GM12878 (cell line): ENCODE data around the gene BAIAP2L1. TPM values are rescaled to one million over a fixed set of nuclear protein-coding genes. Genes with fewer than 3 reads are reported as not detected.

Source experiments
- ATAC-seq: fragments of 200-7000 bp; cut with Tn5 transposase; 3 replicates; pipeline ENCODE4 v1.9.1; 2020; ENCODE audit warnings: mild to moderate bottlenecking, moderate library complexity
- BruUV-seq: library from RNA; stranded (reverse); fragments of 400-500 nt; replicated peaks from 2 replicates; lab custom pipeline; 2021; lab: Mats Ljungman, UMichigan
- CTCF ChIA-PET: fragments of 300-600 bp; sonication (Branson Sonifier 250); formaldehyde crosslinking; extraction: SDS; loops from one replicate; lab custom pipeline; 2021; ENCODE audit warnings: inconsistent platforms; lab: Yijun Ruan, JAX
- POLR2A ChIA-PET: fragments of 350-600 bp; formaldehyde crosslinking; extraction: SDS; loops from one replicate; lab custom pipeline; 2021; ENCODE audit warnings: inconsistent platforms; lab: Charles Lee
- RAD21 ChIA-PET: fragments of 300-600 bp; sonication (Branson Sonifier 250); formaldehyde crosslinking; loops from one replicate; lab custom pipeline; 2023; ENCODE audit warnings: antibody characterized with exemption; ENCODE audit not compliant: unreplicated experiment; lab: Charles Lee
- SMC1A ChIA-PET: fragments of 300-600 bp; sonication (Branson Sonifier 250); formaldehyde crosslinking; loops from one replicate; lab custom pipeline; 2023; ENCODE audit not compliant: unreplicated experiment, uncharacterized antibody; lab: Charles Lee
- DNase-seq: peaks from one replicate; pipeline ENCODE4 v3.0.0-alpha.2; 2011; ENCODE audit warnings: low read depth, low spot score
- FAIRE-seq: peaks from 3 replicates; lab custom pipeline; 2011; peaks lifted over from hg19 to GRCh38; lab: Jason Lieb, UNC
- H2AFZ ChIP-seq: 2 replicates; pipeline ENCODE4 v1.6.0; 2011; ENCODE audit warnings: low read depth, low read length, control low read depth; ENCODE audit not compliant: control insufficient read depth
- H3K27ac ChIP-seq: 2 replicates; pipeline ENCODE4 v1.5.1; 2011; ENCODE audit warnings: control low read depth; ENCODE audit not compliant: control insufficient read depth, insufficient read depth
- H3K27me3 ChIP-seq, 2 experiments: replicated peaks in 1 of 2; 2 replicates each; pipeline versions ENCODE4 v1.6.0 to v1.6.1; 2011; ENCODE audit warnings: low read length in 1 of 2; ENCODE audit not compliant: control insufficient read depth in 2 of 2, insufficient read depth in 2 of 2
- H3K36me3 ChIP-seq, 2 experiments: 2 replicates each; pipeline ENCODE4 v1.5.1; 2011; ENCODE audit warnings: low read length in 1 of 2; ENCODE audit not compliant: control insufficient read depth in 2 of 2, insufficient read depth in 2 of 2
- H3K4me1 ChIP-seq: 2 replicates; pipeline ENCODE4 v1.6.1; 2011; ENCODE audit warnings: mild to moderate bottlenecking, low read length, moderate library complexity, mixed read lengths; ENCODE audit not compliant: control insufficient read depth, insufficient read depth
- H3K4me2 ChIP-seq: 2 replicates; pipeline ENCODE4 v1.6.0; 2011; ENCODE audit warnings: control low read depth; ENCODE audit not compliant: control insufficient read depth, insufficient read depth
- H3K4me3 ChIP-seq: fragments of 200-600 bp; sonication (generic); 2 replicates; pipeline ENCODE4 v1.5.1; 2016
- H3K79me2 ChIP-seq: 2 replicates; pipeline ENCODE4 v1.6.0; 2011; ENCODE audit warnings: low read length; ENCODE audit not compliant: control insufficient read depth, insufficient read depth
- H3K9ac ChIP-seq: 2 replicates; pipeline ENCODE4 v1.8.0; 2011; ENCODE audit warnings: low read length, control low read depth, mixed read lengths; ENCODE audit not compliant: control insufficient read depth, insufficient read depth
- H3K9me3 ChIP-seq: replicated peaks from 3 replicates; pipeline ENCODE4 v1.5.1; 2011; ENCODE audit warnings: mild to moderate bottlenecking, low read length; ENCODE audit not compliant: control insufficient read depth, insufficient read depth
- H4K20me1 ChIP-seq: 2 replicates; pipeline ENCODE4 v1.6.0; 2011; ENCODE audit not compliant: control insufficient read depth, insufficient read depth
- BRCA1 ChIP-seq: IDR thresholded peaks from 2 replicates; pipeline ENCODE4 v1.6.1; 2011; ENCODE audit warnings: low read depth, low read length, improper control_type of control experiment
- CHD1 ChIP-seq: IDR thresholded peaks from 2 replicates; pipeline ENCODE4 v1.6.1; 2012; ENCODE audit warnings: low read depth, low read length, improper control_type of control experiment
- CHD2 ChIP-seq: IDR thresholded peaks from 2 replicates; pipeline ENCODE4 v1.6.1; 2011; ENCODE audit warnings: low read depth, low read length, improper control_type of control experiment, borderline replicate concordance
- JUNB ChIP-seq: IDR thresholded peaks from 2 replicates; pipeline ENCODE4 v1.6.1; 2016; ENCODE audit warnings: antibody characterized with exemption, mild to moderate bottlenecking
- KAT2A ChIP-seq: conservative IDR thresholded peaks from 2 replicates; pipeline ENCODE4 v1.6.1; 2011; ENCODE audit warnings: low read depth, low read length; ENCODE audit not compliant: control insufficient read depth
- MXI1 ChIP-seq: fragments of 150-350 bp; IDR thresholded peaks from 2 replicates; pipeline ENCODE4 v1.6.1; 2011; ENCODE audit warnings: low read depth, mild to moderate bottlenecking, inconsistent platforms, low read length, improper control_type of control experiment
- NBN ChIP-seq: fragments of 450-650 bp; IDR thresholded peaks from 2 replicates; pipeline ENCODE4 v1.6.1; 2016
- NFXL1 ChIP-seq: fragments of 450-650 bp; IDR thresholded peaks from 2 replicates; pipeline ENCODE4 v1.6.1; 2017; ENCODE audit warnings: antibody characterized with exemption, mild to moderate bottlenecking, borderline replicate concordance
- SMAD5 ChIP-seq: IDR thresholded peaks from 2 replicates; pipeline ENCODE4 v1.6.1; 2016; ENCODE audit warnings: antibody characterized with exemption, low read depth
- SMC3 ChIP-seq: IDR thresholded peaks from 2 replicates; pipeline ENCODE4 v1.6.1; 2011; ENCODE audit warnings: low read length, improper control_type of control experiment, borderline replicate concordance
- SP1 ChIP-seq: IDR thresholded peaks from one replicate; pipeline ENCODE4 v1.6.1; 2011; ENCODE audit warnings: low read depth, low read length
- TAF1 ChIP-seq: IDR thresholded peaks from 2 replicates; pipeline ENCODE4 v1.6.1; 2011; ENCODE audit warnings: mild to moderate bottlenecking, low read depth, low read length, borderline replicate concordance
- WRNIP1 ChIP-seq: IDR thresholded peaks from 2 replicates; pipeline ENCODE4 v1.6.1; 2011; ENCODE audit warnings: low read depth, low read length, improper control_type of control experiment, borderline replicate concordance
- ZNF24 ChIP-seq: fragments of 450-650 bp; IDR thresholded peaks from 2 replicates; pipeline ENCODE4 v1.6.1; 2017; ENCODE audit warnings: antibody characterized with exemption, mild to moderate bottlenecking
- WGBS: methylation state at CpG from one replicate; pipeline ENCODE4 v1.1.6; 2016; ENCODE audit warnings: low lambda C conversion rate; ENCODE audit not compliant: insufficient replicate concordance, insufficient coverage; ENCODE audit errors: missing lambda C conversion rate; 5-methylcytosine and 5-hydroxymethylcytosine counted together
- in situ Hi-C: fragments of 300-500 bp; cut with MboI; formaldehyde crosslinking; loops from 9 replicates; pipeline ENCODE4 v1.14.3; 2018; ENCODE audit warnings: mixed read lengths
- intact Hi-C: fragments of 100-400 bp; cut with micrococcal nuclease; formaldehyde crosslinking; loops from one replicate; pipeline ENCODE4 v1.14.2; 2022; ENCODE audit not compliant: unreplicated experiment
- polyA plus RNA-seq, 11 experiments: library from polyadenylated mRNA; depleted of rRNA in 4 of 11; unstranded in 6 of 11; stranded (reverse) in 5 of 11; fragments of >200 nt; fragmentation: Nextera tagmentation in 4 of 11; fragmentation: Illumina TruSeq in 1 of 11; extraction: Ambion mirVana in 4 of 11; extraction: Trizol in 1 of 11; gene quantifications; 1 replicate in 1 of 11; 2 replicates in 10 of 11; pipeline versions ENCODE4 v1.2.1 to v1.2.3, GENCODE V29; 2011 to 2016; ENCODE audit warnings: inconsistent platforms in 2 of 11, missing spikeins in 2 of 11, low read depth in 1 of 11
- total RNA-seq, 4 experiments: library from RNA; depleted of rRNA in 3 of 4; stranded (reverse); fragments of >200 nt in 3 of 4; fragmentation: Illumina TruSeq in 1 of 4; extraction: Trizol in 1 of 4; gene quantifications; 2 replicates each; pipeline versions ENCODE4 v1.2.1 to v1.2.3, GENCODE V29; 2013 to 2021
- TF ChIP-seq, protein P1 (sequence below): fragments of 450-650 bp; formaldehyde crosslinking; IDR thresholded peaks from 2 replicates; pipeline ENCODE4 v1.4.0; 2022; ENCODE audit warnings: mild to moderate bottlenecking, moderate library complexity
- TF ChIP-seq, protein P2 (sequence below): fragments of 450-650 bp; IDR thresholded peaks from 2 replicates; pipeline ENCODE4 v1.6.1; 2017; ENCODE audit warnings: borderline replicate concordance

Gene BAIAP2L1
- total and polyA plus RNA-seq, 10 of the 15 experiments (the other 5 are each of a cell fraction or from before 2014, with no cell fraction given) = 8.9 to 60.2 (median 35.7) TPM

DNA sequence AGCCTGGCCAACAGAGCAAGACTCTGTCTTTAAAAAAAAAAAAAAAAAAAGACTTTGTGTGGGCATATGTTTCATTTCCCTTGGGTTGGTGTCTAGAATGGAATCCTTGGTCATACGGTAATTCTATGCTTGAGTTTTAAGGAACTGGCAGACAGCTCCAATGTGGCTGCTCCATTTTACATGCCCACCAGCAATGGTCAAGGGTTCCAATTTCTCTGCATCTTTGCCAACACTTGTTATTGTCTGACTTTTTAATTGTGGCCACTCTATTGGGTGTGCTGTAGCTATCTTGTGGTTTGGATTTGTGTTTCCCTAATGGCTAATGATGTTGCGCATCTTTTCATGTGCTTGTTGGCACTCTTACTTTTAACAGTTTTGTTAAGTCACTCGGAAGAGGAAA, 61.8 kb downstream of the BAIAP2L1 start (continued):
- TF ChIP-seq, protein P1, sequence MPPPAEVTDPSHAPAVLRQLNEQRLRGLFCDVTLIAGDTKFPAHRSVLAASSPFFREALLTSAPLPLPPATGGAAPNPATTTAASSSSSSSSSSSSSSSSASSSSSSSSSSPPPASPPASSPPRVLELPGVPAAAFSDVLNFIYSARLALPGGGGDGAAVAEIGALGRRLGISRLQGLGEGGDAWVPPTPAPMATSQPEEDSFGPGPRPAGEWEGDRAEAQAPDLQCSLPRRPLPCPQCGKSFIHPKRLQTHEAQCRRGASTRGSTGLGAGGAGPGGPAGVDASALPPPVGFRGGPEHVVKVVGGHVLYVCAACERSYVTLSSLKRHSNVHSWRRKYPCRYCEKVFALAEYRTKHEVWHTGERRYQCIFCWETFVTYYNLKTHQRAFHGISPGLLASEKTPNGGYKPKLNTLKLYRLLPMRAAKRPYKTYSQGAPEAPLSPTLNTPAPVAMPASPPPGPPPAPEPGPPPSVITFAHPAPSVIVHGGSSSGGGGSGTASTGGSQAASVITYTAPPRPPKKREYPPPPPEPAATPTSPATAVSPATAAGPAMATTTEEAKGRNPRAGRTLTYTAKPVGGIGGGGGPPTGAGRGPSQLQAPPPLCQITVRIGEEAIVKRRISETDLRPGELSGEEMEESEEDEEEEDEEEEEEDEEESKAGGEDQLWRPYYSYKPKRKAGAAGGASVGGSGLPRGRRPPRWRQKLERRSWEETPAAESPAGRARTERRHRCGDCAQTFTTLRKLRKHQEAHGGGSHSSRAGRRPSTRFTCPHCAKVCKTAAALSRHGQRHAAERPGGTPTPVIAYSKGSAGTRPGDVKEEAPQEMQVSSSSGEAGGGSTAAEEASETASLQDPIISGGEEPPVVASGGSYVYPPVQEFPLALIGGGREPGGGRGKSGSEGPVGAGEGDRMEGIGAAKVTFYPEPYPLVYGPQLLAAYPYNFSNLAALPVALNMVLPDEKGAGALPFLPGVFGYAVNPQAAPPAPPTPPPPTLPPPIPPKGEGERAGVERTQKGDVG = no peak
- TF ChIP-seq, all 136 proteins: peak for 0

DNA sequence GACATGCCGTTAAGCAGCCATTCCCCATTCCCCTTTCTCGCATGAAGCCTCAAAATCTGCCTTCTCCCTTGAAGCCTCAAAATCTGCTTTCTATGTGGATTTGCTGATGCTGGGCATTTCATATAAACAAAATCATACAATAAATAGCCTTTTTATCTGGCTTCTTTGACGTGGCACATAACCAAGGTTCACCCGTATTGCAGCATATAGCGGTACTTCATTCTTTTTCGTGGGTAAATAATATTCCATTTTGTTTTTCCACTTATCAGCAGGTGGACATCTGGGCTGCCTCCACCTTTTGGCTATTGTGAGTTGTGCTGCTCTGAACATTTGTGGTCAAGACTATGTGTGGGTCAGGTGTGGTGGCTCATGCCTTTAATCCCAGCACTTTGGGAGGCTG, 62.4 kb downstream of the BAIAP2L1 start:
- DNase-seq (no peak), FAIRE-seq (no peak), ATAC-seq (no peak)
- in situ Hi-C loops (no loop called here), intact Hi-C loops (no loop called here)
- 91% methylated on average over 6 of the region's 6 CpGs for WGBS
- no peaks in the 10 kb centered on the region for H4K20me1 ChIP-seq
- no peaks in the 10 kb centered on the region for H3K4me1 ChIP-seq
- H3K79me2 ChIP-seq = no peaks in the 10 kb centered on the region; the same call in 1 of the 2 replicates
- no peaks in the 10 kb centered on the region for H3K27me3 ChIP-seq
- no peak overlapping the region for H2AFZ ChIP-seq
- BruUV-seq = no TSS peak
- peaks cover 0 to 3% of the 10 kb centered on the region in 2 experiments; a peak in 1 of 4 replicates for H3K36me3 ChIP-seq
- ChIA-PET CTCF (no interaction called here), SMC1A (no interaction called here), RAD21 (no interaction called here), POLR2A (interaction anchor here (0.7 kb wide), 1 partner anchor 24 kb away, joined by 6 read pairs; no protein-coding TSS in a partner anchor)
- H3K27ac ChIP-seq = no peak overlapping the region
- no peak overlapping the region for H3K4me3 ChIP-seq
- H3K4me2 ChIP-seq = no peak overlapping the region
- no peak overlapping the region for H3K9ac ChIP-seq
- TF ChIP-seq TAF1 (no peak), BRCA1 (no peak), WRNIP1 (no peak), JUNB (no peak), NFXL1 (no peak), ZNF24 (no peak), MXI1 (no peak), SMC3 (no peak), NBN (no peak), CHD1 (no peak), KAT2A (no peak), SMAD5 (no peak), CHD2 (no peak), SP1 (no peak)
- TF ChIP-seq, protein P2, sequence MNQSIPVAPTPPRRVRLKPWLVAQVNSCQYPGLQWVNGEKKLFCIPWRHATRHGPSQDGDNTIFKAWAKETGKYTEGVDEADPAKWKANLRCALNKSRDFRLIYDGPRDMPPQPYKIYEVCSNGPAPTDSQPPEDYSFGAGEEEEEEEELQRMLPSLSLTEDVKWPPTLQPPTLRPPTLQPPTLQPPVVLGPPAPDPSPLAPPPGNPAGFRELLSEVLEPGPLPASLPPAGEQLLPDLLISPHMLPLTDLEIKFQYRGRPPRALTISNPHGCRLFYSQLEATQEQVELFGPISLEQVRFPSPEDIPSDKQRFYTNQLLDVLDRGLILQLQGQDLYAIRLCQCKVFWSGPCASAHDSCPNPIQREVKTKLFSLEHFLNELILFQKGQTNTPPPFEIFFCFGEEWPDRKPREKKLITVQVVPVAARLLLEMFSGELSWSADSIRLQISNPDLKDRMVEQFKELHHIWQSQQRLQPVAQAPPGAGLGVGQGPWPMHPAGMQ = no peak
- peaks cover 2% of the 10 kb centered on the region; the same call in 2 of the 3 replicates for H3K9me3 ChIP-seq
